ENCODE data around the gene PIGO. TPM values are rescaled to one million over a fixed set of nuclear protein-coding genes. Genes with fewer than 3 reads are reported as not detected.

PIGO gene
- total and polyA plus RNA-seq, 2 of the 8 experiments (the other 6 are each of a cell fraction or from before 2014, with no cell fraction given), result 20.5 to 31.3 TPM

GRCh38 chr9:35140093-35140492 is 43.7 kb upstream of the PIGO start:
- Histone ChIP-seq H2BK120ac (replicated peaks; ENCODE audit: low read depth, low read length) (no peak overlapping the region), H3K9ac (replicated peaks in 1 of 4; ENCODE audit: extremely low read depth in 1 of 4, low read depth in 3 of 4, low read length in 3 of 4) (no peak overlapping the region), H3K23ac (ENCODE audit: insufficient read length) (no peak overlapping the region), H3K56ac (replicated peaks; ENCODE audit: insufficient read length, low read depth, low read length) (no peak overlapping the region), H2BK15ac (ENCODE audit: low read length) (no peak overlapping the region), H4K5ac (ENCODE audit: insufficient read length, low read depth, low read length) (no peak overlapping the region), H3K4ac (replicated peaks; ENCODE audit: insufficient read length, low read depth, low read length) (no peak overlapping the region), H4K8ac (ENCODE audit: extremely low read depth, insufficient read depth, low read length) (no peak overlapping the region), H3K9me3 (ENCODE audit: insufficient read depth in 2 of 2, low read depth in 1 of 2, low read length in 1 of 2) (peaks cover 35 to 45% of the 10 kb centered on the region in 2 experiments), H2BK5ac (ENCODE audit: low read depth, low read length) (no peak overlapping the region), H4K20me1 (replicated peaks in 1 of 2; ENCODE audit: control insufficient read depth in 1 of 2, insufficient read depth in 2 of 2, low read length in 2 of 2) (no peaks in the 10 kb centered on the region), H3K36me3 (ENCODE audit: control insufficient read depth in 2 of 4, insufficient read depth in 4 of 4, low read length in 3 of 4) (no peaks in the 10 kb centered on the region), H3K27ac (ENCODE audit: low read depth, low read length) (no peak overlapping the region), H3K27me3 (replicated peaks in 1 of 4; ENCODE audit: control insufficient read depth in 3 of 4, extremely low read depth in 1 of 4, insufficient read depth in 3 of 4, low read length in 3 of 4) (no peaks in the 10 kb centered on the region), H4K91ac (replicated peaks; ENCODE audit: insufficient read length, low read length) (no peak overlapping the region), H3K4me1 (replicated peaks in 1 of 4; ENCODE audit: control insufficient read depth in 3 of 4, insufficient read depth in 4 of 4, low read length in 3 of 4) (no peaks in the 10 kb centered on the region), H2BK12ac (ENCODE audit: low read depth, low read length) (no peak overlapping the region), H2BK20ac (ENCODE audit: low read length) (no peak overlapping the region), H3K79me1 (ENCODE audit: low read depth, low read length) (no peaks in the 10 kb centered on the region), H3K79me2 (ENCODE audit: control insufficient read depth in 1 of 2, insufficient read depth in 2 of 2, low read length in 2 of 2) (no peaks in the 10 kb centered on the region), H3K4me2 (ENCODE audit: insufficient read depth in 1 of 2, low read depth in 2 of 2, low read length in 2 of 2) (no peak overlapping the region), H2AFZ (ENCODE audit: low read length) (no peak overlapping the region), H3K14ac (ENCODE audit: insufficient read length) (no peak overlapping the region), H3K23me2 (ENCODE audit: low read depth, low read length) (no peaks in the 10 kb centered on the region), H3K4me3 (ENCODE audit: extremely low read depth in 1 of 4, insufficient read depth in 2 of 4, low read depth in 3 of 4, low read length in 4 of 4) (no peak overlapping the region), H2AK5ac (ENCODE audit: low read depth, low read length) (no peak overlapping the region), H3K18ac (ENCODE audit: extremely low read depth, low read length) (no peak overlapping the region)
- POLR2A ChIA-PET (ENCODE audit: partially characterized antibody), result no interaction called here
- CTCF ChIA-PET (ENCODE audit: partially characterized antibody), result interaction anchor here (1.2 kb wide), 1 partner anchor 119 kb away, joined by 3 read pairs; no protein-coding TSS in a partner anchor
- TF ChIP-seq RNF2 (IDR thresholded peaks at IDR 0.05; ENCODE audit: borderline replicate concordance, low read depth, low read length, missing control alignments, poor library complexity, severe bottlenecking) (no peak), SUZ12 (IDR thresholded peaks at IDR 0.05; ENCODE audit: low read length) (no peak), SIRT6 (IDR thresholded peaks at IDR 0.05; ENCODE audit: low read length) (no peak), NANOG (IDR thresholded peaks at IDR 0.05; ENCODE audit: insufficient read depth, low read depth, low read length, poor library complexity, severe bottlenecking) (no peak), YY1 (IDR thresholded peaks at IDR 0.05; ENCODE audit: low read depth, low read length) (no peak), POLR2AphosphoS5 (IDR thresholded peaks at IDR 0.05; ENCODE audit: low read depth, low read length) (no peak), MAFK (IDR thresholded peaks at IDR 0.05; ENCODE audit: low read depth, low read length) (peak; percentile 56; the same call in 1 of the 2 replicates), BRCA1 (IDR thresholded peaks at IDR 0.05; ENCODE audit: low read depth, low read length) (no peak)
- FAIRE-seq, result no peak
- 93% methylated on average over 2 of the region's 2 CpGs; no CpG with 5 or more reads in 1 of the 2 experiments for WGBS, 2 experiments (ENCODE audit: extremely low coverage in 1 of 2, insufficient coverage in 1 of 2, insufficient read length in 1 of 2, insufficient replicate concordance in 2 of 2, low coverage in 1 of 2, low lambda C conversion rate in 2 of 2, missing lambda C conversion rate in 1 of 2)
- DNase-seq (ENCODE audit: low read depth in 1 of 2, low spot score in 2 of 2), result no peak
